NCI-H526 (cell line): ENCODE measurements around the gene PLPPR3.
"Not testable (repeated sequence)": the region's sequence is repeated elsewhere in the genome, so short reads cannot be mapped to it uniquely, and the experiment has no call there.

ENCODE experiments used
- DNase-seq, 2 experiments: peaks; one replicate each; lab custom pipeline; 2025; lab: John Stamatoyannopoulos, UW

The PLPPR3 gene

DNA sequence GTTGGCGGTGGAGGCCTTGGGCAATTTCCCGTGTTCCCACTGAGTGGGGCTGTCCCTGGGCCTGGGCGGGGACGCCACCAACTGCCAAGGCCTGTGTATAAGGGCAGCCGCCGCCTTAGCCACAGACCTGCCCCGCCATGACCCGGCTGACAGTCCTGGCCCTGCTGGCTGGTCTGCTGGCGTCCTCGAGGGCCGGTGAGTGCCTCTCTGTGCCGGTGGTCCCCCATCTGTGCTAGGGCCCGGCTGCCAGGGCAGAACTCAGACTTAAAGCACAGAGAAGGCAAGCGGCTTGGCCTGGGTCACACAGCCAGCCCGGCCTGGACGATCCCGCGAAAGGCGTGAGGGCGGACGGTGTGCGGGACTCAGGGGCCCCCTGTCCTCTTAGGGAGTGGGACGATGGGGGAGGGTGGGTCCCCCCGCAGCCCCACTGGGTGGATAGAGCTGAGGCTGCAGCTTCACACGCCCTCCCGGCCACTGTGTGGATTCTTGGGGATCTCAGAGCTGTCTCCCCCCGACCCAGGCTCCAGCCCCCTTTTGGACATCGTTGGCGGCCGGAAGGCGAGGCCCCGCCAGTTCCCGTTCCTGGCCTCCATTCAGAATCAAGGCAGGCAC is 6.1 kb upstream of the PLPPR3 start, which contains the start of gene AZU1:
TSS of gene AZU1 (plus strand) at position 128 of the 612 bp plus-strand sequence. CDS start at position 138, 10 bp downstream.
- no peak for DNase-seq

DNA sequence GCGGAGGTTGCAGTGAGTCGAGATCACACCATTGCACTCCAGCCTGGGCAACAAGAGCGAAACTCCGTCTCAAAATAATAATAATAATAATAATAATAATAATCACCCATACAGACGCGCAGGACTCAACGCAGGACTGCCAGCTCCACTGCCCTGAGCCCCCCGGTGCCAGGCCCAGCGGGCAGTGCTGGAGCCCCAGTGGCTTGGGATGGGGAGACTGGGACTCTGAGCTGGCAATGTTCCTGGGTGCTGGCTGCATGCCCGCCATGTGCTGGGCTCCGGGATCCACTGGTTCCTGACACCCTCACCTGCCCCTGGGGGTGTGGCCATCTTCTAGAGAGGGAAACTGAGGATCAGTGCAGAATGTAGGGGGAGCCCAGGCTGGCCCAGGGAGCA is 5.6 kb upstream of the PLPPR3 start:
- DNase-seq = no peak

DNA sequence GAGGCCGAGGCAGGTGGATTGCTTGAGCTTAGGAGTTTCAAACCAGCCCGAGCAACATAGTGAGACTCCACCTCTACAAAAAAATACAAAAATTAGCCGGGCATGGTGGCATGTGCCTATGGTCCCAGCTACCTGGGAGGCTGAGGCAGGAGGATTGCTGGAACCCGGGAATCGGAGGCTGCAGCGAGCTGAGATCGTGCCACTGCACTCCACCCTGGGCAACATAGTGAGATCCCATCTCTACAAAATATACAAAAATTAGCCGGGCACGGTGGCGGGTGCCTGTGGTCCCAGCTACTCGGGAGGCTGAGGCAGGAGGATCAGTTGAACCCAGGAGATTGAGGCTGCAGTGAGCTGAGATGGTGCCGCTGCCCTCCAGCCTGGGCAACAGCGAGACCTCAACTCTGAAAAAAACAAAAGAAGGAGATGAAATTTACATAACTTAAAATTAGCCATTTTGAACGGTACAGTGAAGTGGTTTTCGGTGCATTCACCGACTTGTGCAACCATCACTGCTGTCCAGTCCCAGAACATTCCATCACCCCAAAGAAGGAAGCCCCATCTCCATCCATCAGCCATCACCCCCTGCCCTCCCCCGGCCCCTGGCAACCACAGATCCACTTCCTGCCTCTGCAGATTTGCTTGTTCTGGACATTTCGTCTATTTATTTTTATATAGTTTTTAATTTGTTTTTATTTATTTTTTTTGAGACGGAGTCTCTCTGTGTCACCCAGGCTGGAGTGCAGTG is 4.3 kb upstream of the PLPPR3 start:
- no peak for DNase-seq

DNA sequence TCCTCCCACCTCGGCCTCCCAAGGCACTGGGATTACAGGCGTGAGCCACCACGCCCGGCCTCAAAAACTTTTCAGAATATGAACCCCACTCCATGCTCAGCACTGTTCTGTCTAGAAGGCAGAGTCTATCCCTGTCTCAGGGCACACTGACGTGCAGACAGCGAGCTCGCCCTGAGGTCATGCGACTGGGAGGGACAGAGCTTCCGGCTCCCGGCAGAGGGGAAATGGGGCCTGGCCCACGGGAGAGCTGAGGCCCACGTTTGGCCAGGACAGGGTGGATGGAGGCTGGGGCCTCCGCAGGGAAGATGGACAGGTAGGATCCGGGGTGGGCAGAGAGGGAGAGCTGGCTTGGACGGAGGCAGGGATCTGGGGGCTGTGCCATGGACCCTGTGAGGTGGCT is 3.1 kb upstream of the PLPPR3 start:
- no peak for DNase-seq

DNA sequence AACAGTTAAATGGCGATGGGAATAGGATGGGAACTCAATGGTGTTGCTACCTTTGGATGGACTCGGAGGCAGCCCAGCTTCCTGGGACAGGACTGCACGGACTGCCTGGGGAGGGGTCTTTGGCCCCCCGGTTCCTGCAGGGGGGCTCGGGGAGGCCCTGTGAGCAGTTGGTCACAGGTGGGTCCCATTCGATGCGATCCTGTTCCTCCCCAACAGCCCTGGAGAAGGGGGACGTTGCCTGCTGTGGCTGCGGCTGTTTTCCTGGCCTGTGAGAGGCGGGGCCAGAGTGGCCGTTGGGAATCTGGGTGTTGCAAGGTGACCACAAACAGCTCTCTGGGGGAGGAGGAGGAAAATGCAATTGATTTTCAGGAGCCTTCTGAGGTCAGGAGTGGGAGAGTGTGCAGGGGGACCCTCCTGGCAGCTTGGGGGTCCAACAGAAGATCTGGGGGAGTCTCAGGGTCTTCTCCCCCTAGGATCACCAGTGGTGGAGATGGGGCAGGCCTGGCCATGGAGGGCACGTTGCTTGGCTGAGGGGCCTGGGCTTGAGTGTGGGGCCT is 1.9 kb upstream of the PLPPR3 start:
- peak in 1 of 2 experiments; percentile 56 for DNase-seq

DNA sequence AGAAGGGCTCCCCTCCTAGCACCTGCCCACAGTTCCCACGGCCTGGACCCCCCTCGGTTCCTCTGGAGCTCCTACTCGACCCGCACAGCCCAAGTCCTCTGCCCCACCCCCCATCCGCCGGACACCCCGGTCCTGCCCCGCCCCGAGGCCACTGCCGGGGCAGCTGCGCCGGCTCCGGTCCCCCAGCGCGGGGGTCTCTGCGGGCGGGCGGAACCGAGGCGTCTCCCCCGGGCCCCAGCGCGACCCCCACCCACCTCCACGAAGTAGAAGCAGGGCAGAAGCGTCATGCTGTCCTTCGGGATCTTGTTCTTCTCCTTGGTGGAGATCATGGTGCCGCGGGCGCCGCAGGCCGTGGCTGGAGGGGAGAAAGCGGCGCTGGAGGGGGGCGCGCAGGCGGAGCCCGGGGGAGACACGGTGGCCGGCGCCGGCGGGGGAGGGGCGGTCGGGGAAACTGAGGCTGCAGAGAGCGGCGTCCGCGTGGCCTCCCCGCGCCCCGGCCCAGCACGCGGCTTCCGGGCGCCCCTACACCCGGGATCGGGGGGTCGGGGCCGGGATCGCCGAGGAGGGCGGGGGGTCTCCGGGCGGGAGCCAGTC is 427 bp downstream of the PLPPR3 start:
- no peak for DNase-seq

DNA sequence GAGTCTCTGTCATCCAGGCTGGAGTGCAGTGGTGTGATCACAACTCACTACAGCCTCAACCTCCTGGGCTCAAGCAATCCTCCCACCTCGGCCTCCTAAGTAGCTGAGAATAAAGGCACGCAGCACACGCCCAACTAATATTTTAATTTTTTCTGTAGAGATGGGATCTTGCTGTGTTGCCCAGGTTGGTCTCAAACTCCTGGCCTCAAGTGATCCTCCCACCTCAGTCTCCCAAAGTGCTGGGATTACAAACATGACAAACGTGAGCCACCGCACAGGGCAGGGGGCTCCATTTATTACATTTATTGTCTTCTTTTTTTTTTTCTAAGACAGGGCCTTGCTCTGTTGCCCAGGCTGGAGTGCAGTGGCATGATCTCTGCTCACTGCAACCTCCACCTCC is 1.5 kb downstream of the PLPPR3 start:
- not testable (repeated sequence) for DNase-seq

DNA sequence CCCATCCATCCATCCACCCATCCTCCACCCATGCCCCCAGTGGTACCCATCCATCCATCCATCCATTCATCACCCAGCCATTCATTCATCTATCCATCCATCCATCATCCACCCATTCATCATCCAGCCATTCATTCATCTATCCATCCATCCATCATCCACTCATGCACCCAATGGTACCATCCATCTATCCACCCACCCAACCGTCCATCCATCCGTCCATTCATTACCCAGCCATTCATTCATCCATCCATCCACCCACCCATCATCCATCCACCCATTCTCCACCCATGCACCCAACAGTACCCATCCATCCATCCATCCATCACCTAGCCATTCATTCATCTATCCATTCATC is 5.3 kb downstream of the PLPPR3 start:
- DNase-seq = no peak

DNA sequence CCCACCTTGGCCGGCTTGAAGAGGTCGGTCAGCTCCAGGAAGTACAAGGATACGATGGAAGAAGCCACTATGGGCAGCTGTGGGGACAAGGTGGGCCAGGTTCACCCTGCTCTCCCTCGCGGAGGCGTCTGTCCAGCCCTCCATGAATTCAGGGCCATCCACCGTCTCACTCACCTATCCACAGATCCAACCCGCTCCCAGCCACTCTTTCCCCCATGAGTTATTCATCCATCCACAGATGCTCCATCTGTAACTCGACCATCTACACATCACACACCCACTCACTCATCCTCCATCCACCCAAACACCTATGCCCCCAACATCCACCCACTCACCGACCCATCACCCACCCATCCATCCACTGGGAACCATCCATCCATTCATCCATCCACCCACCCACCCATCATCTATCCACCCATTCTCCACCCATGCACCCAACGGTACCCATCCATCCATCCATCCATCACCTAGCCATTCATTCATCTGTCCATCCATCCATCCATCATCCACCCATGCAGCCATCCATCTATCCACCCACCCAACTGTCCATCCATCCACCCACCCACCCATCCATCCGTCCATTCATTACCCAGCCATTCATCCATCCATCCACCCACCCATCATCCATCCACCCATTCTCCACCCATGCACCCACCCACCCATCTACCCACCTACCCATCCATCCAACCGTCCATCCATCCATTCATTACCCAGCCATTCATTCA is 5.8 kb downstream of the PLPPR3 start:
- no peak for DNase-seq

DNA sequence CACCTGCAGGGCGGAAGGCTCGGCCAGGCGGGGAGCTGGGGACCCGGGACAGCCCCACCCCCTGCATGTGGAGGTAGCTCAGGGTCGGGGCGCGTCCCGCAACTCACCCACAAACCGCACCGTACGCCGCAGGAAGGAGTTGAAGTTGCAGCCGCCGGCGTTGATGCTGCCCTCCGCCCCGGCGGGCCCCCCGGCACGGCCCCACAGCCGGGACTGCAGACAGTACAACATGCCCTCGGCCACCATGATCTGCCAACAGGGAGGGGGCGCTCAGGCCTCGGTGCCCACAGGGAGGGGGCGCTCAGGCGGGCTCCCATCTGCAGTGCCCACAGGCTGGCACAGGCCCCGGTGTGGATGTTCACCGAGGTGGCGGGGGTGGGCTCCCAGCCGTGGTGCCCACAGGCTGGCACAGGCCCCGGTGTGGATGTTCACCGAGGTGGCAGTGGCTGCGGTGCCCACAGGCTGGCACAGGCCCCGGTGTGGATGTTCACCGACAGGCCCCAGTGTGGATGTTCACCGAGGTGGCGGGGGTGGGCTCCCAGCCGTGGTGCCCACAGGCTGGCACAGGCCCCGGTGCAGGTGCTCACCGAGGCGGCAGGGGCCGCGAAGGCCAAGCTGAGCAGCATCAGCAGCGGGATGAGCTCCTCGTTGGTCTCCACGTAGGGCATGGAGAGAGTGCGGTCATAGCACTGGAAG is 6.5 kb downstream of the PLPPR3 start:
- DNase-seq = no peak

DNA sequence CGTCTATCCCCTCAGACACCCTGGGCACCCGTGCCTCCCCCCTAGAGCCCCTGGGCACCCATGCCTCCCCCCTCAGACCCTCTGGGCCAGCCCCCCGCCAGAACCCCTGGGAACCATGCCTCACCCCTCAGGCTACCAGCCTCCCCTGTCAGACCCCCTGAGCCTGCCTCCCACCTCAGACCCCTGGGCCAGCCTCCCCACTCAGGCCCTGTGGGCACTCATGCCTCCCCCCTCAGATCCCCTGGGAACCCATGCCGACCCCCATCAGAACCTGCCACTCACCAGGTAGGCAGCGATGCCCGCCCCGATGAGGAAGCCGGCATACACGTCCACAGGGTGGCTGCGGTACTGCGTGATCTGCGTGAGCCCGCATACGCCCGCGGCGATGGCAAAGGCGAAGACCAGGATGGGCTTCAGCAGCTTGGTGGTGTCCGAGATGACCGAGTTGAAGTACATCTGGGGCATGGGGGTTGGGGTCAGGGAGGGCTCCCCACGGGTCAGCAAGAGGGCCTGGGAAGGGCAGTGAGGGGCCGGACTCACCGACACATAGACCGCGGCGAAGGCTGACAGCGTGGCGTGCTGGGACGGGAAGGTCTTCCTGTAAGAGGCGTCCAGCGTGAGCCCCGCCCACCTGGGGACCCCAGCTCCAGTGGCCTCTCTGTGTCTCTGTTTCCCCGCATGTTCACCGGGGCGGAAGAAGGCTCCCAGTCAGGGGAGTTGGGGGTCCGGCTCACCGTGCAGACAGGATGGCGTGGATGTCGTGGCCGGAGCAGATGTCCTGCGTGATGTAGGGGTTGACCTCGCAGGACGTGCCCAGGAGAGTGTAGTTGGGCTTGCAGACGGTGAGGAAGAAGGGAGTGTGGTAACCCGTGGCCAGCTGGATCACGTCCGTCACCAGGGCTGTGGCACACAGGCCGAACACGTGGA is 7.3 kb downstream of the PLPPR3 start:
- DNase-seq = no peak

DNA sequence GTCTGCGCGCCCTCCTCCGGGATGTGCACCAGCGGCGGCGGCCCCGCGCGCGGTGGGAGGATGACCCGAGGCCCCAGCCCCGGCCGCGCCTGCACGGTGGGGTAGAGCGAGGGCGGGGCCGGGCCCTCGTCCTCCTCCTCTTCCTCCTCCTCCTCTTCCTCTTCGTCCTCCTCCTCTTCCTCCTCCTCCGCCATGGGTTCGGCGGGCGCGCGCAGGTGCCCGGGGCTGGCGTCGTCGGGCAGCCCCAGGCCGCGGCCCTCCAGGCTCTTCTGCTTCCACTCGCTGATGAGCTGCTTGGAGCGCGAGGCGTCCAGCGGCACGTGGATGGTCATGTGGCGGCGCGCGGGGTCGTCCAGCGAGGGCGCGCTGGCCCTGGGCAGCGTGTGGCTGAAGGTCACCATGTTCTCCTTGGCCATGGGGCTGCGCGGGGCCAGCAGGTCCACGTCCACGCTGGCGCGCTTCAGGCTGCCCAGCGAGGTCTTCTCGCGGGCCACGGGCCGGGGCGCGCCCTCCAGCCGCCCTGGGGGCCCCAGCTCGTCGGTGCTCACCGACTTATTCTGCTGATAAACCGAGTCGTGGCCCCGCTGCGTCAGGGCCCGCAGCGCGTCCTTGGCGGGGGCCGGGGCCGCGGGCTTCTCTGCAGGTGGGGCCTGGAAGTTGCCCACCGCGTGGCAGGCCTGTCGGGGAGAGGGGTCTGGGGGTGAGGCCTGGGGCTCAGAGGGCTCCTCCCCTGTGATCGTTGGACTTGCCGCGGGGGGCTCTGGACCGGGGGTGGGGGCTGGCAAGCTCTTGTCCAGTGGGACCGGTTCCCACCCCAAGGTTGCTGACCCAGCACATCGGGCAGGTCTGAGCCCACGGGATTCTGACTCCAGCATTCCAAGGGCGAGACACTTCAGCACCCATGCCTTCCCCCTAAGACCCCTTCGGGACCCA is 8.3 kb downstream of the PLPPR3 start:
- DNase-seq = no peak

DNA sequence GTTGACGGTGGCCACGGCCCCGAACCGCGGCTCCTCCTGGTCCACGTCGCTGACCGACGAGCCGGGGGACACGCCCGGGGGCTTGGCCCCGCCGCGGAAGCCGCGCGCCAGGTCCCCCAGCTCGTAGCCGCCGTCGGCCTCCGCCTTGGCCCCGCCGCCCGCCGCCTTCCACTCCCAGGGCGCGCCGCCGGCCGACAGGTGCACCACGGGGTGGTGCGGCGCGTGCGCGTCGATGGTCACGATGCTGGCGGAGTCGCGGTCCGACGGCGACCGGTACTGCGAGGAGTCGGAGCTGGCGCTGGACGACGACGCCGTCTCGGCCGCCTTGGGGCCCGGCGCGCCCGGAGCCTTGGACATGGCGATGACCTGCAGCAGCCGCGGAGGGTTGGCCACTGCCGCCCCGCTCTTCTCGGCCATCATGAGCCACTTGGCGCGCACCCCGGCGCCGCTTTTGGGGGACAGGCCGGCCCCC is 9.0 kb downstream of the PLPPR3 start:
- no peak for DNase-seq

DNA sequence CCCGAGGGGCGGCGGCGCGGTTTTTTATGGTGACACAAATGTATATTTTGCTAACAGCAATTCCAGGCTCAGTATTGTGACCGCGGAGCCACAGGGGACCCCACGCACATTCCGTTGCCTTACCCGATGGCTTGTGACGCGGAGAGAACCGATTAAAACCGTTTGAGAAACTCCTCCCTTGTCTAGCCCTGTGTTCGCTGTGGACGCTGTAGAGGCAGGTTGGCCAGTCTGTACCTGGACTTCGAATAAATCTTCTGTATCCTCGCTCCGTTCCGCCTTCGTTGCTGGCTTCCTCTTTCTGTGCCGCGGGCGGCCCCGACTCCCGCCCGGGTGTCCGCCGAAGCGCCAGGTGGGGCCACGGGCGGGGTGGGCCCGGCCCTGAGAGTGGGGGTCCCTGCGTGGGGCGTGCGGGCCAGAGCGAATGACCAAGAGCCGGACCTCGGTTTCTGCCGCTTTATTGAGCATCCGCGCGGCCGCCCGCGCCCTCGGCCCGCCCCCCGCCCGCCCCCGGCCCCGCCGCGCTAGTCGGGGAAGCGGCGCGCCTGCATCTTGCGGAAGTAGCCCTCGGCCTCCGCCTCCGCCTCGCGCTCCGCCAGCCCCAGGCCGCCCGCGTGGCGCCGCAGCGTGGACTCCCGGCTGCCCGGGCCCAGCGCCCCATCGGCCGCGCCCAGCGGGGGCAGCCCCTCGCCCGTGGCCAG is 9.6 kb downstream of the PLPPR3 start:
- DNase-seq = peak in 1 of 2 experiments; percentile 47

DNA sequence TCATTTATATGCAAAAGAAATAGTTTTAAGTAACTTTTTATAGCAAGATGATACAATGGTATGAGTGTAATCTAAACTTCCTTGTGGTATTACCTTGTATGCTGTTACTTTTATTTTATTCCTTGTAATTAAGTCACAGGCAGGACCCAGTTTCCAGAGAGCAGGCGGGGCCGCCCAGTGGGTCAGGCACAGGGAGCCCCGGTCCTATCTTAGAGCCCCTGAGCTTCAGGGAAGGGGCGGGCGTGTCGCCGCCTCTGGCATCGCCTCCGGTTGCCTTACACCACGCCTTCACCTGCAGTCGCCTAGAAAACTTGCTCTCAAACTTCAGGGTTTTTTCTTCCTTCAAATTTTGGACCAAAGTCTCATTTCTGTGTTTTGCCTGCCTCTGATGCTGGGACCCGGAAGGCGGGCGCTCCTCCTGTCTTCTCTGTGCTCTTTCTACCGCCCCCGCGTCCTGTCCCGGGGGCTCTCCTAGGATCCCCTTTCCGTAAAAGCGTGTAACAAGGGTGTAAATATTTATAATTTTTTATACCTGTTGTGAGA is 10.2 kb downstream of the PLPPR3 start:
- no peak for DNase-seq

DNA sequence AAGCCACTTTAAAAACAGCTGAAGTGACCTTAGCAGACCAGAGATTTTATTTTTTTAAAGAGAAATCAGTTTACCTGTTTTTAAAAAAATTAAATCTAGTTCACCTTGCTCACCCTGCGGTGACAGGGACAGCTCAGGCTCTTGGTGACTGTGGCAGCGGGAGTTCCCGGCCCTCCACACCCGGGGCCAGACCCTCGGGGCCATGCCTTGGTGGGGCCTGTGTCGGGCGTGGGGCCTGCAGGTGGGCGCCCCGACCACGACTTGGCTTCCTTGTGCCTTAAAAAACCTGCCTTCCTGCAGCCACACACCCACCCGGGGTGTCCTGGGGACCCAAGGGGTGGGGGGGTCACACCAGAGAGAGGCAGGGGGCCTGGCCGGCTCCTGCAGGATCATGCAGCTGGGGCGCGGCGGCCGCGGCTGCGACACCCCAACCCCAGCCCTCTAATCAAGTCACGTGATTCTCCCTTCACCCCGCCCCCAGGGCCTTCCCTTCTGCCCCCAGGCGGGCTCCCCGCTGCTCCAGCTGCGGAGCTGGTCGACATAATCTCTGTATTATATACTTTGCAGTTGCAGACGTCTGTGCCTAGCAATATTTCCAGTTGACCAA is 10.8 kb downstream of the PLPPR3 start:
- no peak for DNase-seq

DNA sequence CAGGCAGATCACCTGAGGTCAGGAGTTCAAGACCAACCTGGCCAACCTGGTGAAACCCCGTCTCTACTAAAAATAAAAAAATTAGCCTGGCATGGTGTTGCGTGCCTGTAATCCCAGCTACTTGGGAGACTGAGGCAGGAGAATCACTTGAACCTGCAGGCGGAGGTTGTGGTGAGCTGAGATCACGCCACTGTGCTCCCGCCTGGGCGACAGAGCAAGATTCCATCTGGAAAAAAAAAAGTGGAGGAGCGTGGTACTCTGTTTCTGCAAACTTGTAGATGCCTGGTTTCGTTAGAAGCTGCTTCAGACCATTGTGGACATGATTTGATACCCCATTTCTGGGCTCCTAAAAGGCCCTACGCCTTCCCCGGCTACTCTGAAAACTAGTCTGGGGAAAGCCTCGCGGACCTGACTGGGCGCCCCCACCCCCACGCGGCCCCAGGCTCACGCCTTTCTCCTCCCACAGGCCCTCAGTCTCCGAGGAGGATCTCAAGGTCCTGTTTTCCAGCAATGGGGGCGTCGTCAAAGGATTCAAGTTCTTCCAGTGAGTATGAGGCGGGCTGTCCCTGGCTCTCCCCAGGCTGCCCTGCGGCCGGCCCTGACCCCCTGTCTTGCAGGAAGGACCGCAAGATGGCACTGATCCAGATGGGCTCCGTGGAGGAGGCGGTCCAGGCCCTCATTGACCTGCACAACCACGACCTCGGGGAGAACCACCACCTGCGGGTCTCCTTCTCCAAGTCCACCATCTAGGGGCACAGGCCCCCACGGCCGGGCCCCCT is 11.5 kb downstream of the PLPPR3 start:
- no peak for DNase-seq
